HG03095 (cell line): ENCODE measurements around the gene TLR2.
A peak's percentile ranks its signal among the peaks of the same experiment; 100 is the strongest.

ENCODE experiments used
- ATAC-seq: cut with Tn5 transposase; IDR thresholded peaks from one replicate; pipeline ENCODE4 v1.9.1; 2021; ENCODE audit warnings: moderate library complexity; ENCODE audit not compliant: unreplicated experiment

TLR2 gene

GRCh38 chr4:153728151-153728550 is 44.1 kb downstream of the TLR2 start:
- ATAC-seq, result no peak

- no peak for ATAC-seq
Observed at GRCh38 chr4:153728660-153729059, 44.6 kb downstream of the TLR2 start.

- no peak for ATAC-seq
Observed at GRCh38 chr4:153729895-153730294, 45.8 kb downstream of the TLR2 start.

- no peak for ATAC-seq
Observed at GRCh38 chr4:153731239-153731638, 47.2 kb downstream of the TLR2 start.

- ATAC-seq, result peak; percentile 60
Observed at GRCh38 chr4:153733751-153734448, 49.8 kb downstream of the TLR2 start.

- ATAC-seq, result no peak
Observed at GRCh38 chr4:153735906-153736461, 51.9 kb downstream of the TLR2 start.

GRCh38 chr4:153741541-153741940 is 57.5 kb downstream of the TLR2 start:
- ATAC-seq, result no peak

GRCh38 chr4:153745651-153746050 is 61.6 kb downstream of the TLR2 start:
- ATAC-seq, result no peak

GRCh38 chr4:153747406-153747955 is 63.4 kb downstream of the TLR2 start:
- no peak for ATAC-seq

GRCh38 chr4:153748378-153748777 is 64.3 kb downstream of the TLR2 start:
- no peak for ATAC-seq

- ATAC-seq, result no peak
Observed at GRCh38 chr4:153750197-153750817, 66.2 kb downstream of the TLR2 start.

GRCh38 chr4:153755186-153755585 is 71.1 kb downstream of the TLR2 start:
- ATAC-seq, result no peak
